AG09319 (cell line): Measurements from ENCODE around the gene ITPRID1.

ENCODE experiments used
- DNase-seq: peaks from one replicate; pipeline ENCODE4 v3.0.0-alpha.2; 2010; ENCODE audit warnings: low read depth; ENCODE audit errors: extremely low read depth
- TF ChIP-seq, protein P1 (sequence below): IDR thresholded peaks from 2 replicates; pipeline ENCODE4 v1.5.1; 2011; ENCODE audit warnings: low read depth, mild to moderate bottlenecking, inconsistent platforms, low read length, moderate library complexity

Gene ITPRID1

DNA sequence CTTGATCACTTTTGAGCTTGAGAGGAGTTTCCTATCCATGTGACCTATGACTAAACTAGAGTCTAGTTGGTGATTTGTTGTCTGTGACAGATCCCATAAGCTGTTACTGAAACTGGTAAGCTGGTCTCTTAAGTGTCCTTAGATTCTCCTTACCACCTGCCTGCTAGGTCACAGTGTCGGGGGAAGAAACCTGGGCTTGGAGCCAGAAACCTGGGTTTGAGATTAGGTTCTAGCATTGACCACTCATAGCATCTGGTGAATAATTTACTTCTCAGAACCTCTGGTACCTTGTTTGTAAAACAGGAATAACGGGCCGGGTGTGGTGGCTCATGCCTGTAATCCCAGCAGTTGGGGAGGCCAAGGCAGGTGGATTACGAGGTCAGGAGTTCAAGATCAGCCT lies 21.8 kb upstream of the ITPRID1 start:
- DNase-seq: no peak
- TF ChIP-seq, protein P1, sequence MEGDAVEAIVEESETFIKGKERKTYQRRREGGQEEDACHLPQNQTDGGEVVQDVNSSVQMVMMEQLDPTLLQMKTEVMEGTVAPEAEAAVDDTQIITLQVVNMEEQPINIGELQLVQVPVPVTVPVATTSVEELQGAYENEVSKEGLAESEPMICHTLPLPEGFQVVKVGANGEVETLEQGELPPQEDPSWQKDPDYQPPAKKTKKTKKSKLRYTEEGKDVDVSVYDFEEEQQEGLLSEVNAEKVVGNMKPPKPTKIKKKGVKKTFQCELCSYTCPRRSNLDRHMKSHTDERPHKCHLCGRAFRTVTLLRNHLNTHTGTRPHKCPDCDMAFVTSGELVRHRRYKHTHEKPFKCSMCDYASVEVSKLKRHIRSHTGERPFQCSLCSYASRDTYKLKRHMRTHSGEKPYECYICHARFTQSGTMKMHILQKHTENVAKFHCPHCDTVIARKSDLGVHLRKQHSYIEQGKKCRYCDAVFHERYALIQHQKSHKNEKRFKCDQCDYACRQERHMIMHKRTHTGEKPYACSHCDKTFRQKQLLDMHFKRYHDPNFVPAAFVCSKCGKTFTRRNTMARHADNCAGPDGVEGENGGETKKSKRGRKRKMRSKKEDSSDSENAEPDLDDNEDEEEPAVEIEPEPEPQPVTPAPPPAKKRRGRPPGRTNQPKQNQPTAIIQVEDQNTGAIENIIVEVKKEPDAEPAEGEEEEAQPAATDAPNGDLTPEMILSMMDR: no peak

DNA sequence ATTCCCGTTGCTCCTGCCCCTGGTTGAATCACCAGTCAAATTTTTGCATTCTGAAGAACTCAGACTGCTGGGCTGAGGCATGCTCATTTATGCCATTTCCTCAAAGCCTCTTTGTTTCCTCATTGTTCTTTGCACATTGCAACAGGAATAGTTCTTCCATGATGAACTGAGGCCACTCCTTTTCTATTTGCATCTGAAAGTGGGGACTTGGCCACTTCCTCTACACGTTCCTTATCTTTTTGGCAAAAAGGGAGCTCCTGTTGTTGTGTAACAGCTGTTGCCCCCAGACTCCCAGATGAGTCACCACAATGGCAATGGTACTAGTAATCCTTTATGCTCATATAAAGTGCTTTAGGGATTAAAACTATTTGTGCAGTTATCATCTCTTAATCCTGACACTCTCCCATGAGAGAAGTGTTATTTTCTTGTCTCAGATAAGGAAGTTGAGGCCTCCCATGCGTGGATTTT lies 20.1 kb upstream of the ITPRID1 start:
- TF ChIP-seq, protein P1: no peak
- no peak for DNase-seq

DNA sequence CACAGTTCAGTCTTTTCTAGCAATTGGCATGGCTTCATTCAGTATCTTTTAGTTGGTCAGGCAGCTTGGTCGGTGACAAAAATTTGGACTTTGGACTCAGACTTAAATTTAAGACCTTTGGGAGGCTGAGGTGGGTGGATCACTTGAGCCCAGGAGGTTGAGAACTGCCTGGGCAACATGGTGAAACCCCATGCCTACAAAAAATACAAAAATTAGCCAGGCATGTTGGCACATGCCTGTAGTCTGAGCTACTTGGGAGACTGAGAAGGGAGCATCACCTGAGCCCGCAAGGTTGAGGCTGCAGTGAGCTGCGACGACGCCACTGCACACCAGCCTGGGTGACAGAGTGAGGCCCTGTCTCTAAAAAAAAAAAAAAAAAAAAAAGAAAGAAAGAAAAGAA lies 19.5 kb upstream of the ITPRID1 start:
- DNase-seq: no peak
- TF ChIP-seq, protein P1: no peak

DNA sequence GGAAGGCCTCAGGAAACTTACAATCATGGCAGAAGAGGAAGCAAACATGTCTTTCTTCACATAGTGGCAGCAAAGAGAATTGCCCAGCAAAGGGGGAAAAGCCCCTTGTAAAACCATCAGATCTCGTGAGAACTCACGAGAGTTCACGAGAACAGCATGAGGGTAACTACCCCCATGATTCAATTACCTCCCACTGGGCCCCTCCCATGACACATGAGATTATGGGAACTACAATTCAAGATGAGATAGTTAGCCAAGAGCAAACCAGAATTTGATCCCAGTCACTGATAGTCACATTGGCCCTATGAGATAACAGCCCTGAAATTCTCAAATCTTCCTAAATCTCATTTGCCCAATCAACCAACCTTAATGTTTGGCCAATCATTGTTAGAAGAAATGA lies 18.2 kb upstream of the ITPRID1 start:
- no peak for DNase-seq
- TF ChIP-seq, protein P1: no peak

DNA sequence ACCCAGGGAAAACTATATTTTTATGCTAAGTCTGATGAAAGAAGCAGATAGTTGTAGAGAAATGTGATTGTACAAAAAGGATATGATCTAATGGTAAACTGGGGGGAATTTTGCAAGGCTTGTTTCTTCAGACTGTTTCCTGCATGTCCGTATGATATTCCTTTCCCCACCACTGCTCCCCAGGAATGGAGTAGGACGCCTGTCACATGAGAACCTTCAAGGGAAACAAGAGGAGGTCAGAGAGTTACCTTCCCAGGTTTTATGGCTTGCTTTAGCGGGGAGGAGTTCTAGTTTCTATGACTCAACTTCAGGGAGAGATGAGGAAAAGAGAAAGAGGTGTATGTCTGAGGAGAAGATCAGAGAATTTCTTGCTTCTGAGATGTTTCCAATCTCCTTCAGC lies 16.4 kb upstream of the ITPRID1 start:
- TF ChIP-seq, protein P1: no peak
- no peak for DNase-seq

DNA sequence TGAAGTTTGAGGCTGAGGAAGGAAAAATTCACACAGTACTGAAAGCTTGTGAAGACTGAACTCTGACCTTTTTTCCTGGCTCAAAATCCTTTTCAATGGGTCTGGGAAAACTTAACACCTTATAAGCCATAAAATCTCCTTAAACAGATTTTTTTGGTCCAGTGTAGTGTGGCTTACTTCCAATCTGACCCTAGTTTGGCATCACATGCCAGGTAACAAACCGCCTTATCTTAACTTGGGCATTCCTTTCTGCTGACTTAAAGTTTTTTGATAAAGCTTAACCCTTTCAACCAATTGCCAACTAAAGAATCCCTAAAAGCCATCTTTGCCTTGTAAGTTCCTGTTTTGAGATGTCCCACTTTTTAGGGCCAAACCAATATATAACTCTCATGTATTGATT lies 13.2 kb upstream of the ITPRID1 start:
- DNase-seq: no peak
- TF ChIP-seq, protein P1: no peak

DNA sequence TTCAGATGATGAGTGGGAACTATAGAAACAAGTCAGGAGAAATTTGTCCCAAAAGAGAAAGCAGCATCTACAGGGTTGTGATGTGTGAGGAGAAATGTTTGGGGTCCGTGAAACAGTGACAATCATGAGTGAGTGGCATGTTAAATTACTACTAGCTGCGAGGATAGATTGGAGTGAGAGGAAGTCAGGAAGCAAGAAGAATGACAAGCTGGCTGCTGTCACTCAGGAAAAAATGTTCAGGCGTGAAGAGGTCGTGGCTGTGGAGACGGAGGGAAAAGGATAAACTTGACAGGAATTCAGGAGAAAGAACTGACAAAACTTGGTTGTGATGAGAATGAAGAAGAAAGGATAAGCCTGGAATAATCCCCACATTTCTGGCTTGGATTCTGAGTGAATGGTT lies 5.1 kb upstream of the ITPRID1 start:
- TF ChIP-seq, protein P1: no peak
- no peak for DNase-seq
